SK-N-SH (cell line): Measurements from ENCODE around the gene MBNL1.

ENCODE experiments used
- CTCF ChIP-seq: fragments of 200-600 bp; sonication (generic); IDR thresholded peaks from 2 replicates; pipeline ENCODE4 v1.6.1; 2017; ENCODE audit warnings: antibody characterized with exemption, mild to moderate bottlenecking, moderate library complexity
- EP300 ChIP-seq, 2 experiments: IDR thresholded peaks; 2 replicates each; pipeline versions ENCODE4 v1.4.0 to v1.6.1; 2012; ENCODE audit warnings: borderline replicate concordance in 1 of 2, low read depth in 1 of 2, low read length in 1 of 2
- USF1 ChIP-seq: IDR thresholded peaks from 2 replicates; pipeline ENCODE4 v1.4.0; 2012; ENCODE audit warnings: low read depth, borderline replicate concordance

- TF ChIP-seq EP300 (IDR thresholded peaks at IDR 0.05; ENCODE audit: borderline replicate concordance in 1 of 2, low read depth in 1 of 2, low read length in 1 of 2) = no peak
- TF ChIP-seq USF1 = no peak
- TF ChIP-seq CTCF = no peak
These were observed 71.3 kb downstream of the MBNL1 start for GRCh38 chr3:152339881-152340505.
